CD4-positive, alpha-beta T cell (primary cell): ENCODE results near the gene ADGRD1. TPM values are rescaled to one million over a fixed set of nuclear protein-coding genes. Genes with fewer than 3 reads are reported as not detected.

Source experiments
- ATAC-seq: fragments of 200-7000 bp; cut with Tn5 transposase; one replicate; pipeline ENCODE4 v1.10.0; 2022; ENCODE audit warnings: mild to moderate bottlenecking; ENCODE audit not compliant: poor library complexity
- CTCF ChIA-PET: fragments of 350-600 bp; sonication (Branson Sonifier 250); formaldehyde crosslinking; loops from one replicate; lab custom pipeline; 2021; ENCODE audit warnings: antibody characterized with exemption, inconsistent platforms; lab: Charles Lee
- POLR2A ChIA-PET: fragments of 350-600 bp; sonication (Branson Sonifier 250); formaldehyde crosslinking; loops from one replicate; lab custom pipeline; 2021; ENCODE audit warnings: antibody characterized with exemption, inconsistent platforms; lab: Charles Lee
- DNase-seq, 14 experiments: peaks; one replicate each; pipeline ENCODE4 v3.0.0-alpha.2; 2013 to 2020; ENCODE audit warnings: mixed read lengths in 2 of 14
- H3K27ac ChIP-seq, 2 donors: one replicate each; pipeline versions ENCODE4 v1.5.1 to v1.7.0; 2013; ENCODE audit warnings: low read length in 2 of 2, low read depth in 1 of 2, mild to moderate bottlenecking in 1 of 2
- H3K27me3 ChIP-seq, 2 experiments: 1 replicate in 1 of 2; 2 replicates in 1 of 2; pipeline versions ENCODE4 v1.6.1 to v1.7.0; 2013; ENCODE audit warnings: low read length in 2 of 2, control low read depth in 1 of 2, mild to moderate bottlenecking in 1 of 2, moderate library complexity in 1 of 2; ENCODE audit not compliant: insufficient read depth in 2 of 2, control insufficient read depth in 1 of 2
- H3K36me3 ChIP-seq: one replicate; pipeline ENCODE4 v1.6.1; 2013; ENCODE audit warnings: low read length, control low read depth; ENCODE audit not compliant: insufficient read depth
- H3K4me1 ChIP-seq: one replicate; pipeline ENCODE4 v1.6.1; 2013; ENCODE audit warnings: low read length, control low read depth; ENCODE audit not compliant: insufficient read depth
- H3K4me3 ChIP-seq: one replicate; pipeline ENCODE4 v1.5.1; 2013; ENCODE audit warnings: mild to moderate bottlenecking, low read length, moderate library complexity
- H3K9me3 ChIP-seq, 2 experiments: 1 replicate in 1 of 2; 2 replicates in 1 of 2; pipeline versions ENCODE4 v1.6.1 to v1.7.0; 2013; ENCODE audit warnings: low read length in 2 of 2, mild to moderate bottlenecking in 2 of 2, control low read depth in 1 of 2, moderate library complexity in 1 of 2; ENCODE audit not compliant: control insufficient read depth in 1 of 2, insufficient read depth in 1 of 2
- H3K27ac Mint-ChIP-seq: one replicate; pipeline ENCODE4 v1.8.0; 2020; ENCODE audit warnings: mixed read lengths
- H3K27me3 Mint-ChIP-seq: one replicate; pipeline ENCODE4 v1.8.0; 2021; ENCODE audit warnings: mixed read lengths
- H3K36me3 Mint-ChIP-seq: one replicate; pipeline ENCODE4 v1.8.0; 2021; ENCODE audit warnings: low read depth, mixed read lengths
- H3K4me1 Mint-ChIP-seq: one replicate; pipeline ENCODE4 v1.8.0; 2021; ENCODE audit warnings: low read depth, mixed read lengths
- H3K4me3 Mint-ChIP-seq: one replicate; pipeline ENCODE4 v1.8.0; 2020; ENCODE audit warnings: mild to moderate bottlenecking, mixed read lengths
- H3K9me3 Mint-ChIP-seq: one replicate; pipeline ENCODE4 v1.8.0; 2020; ENCODE audit warnings: mixed read lengths
- intact Hi-C, 2 experiments: fragments of 100-400 bp; cut with DNase I in 1 of 2; cut with micrococcal nuclease in 1 of 2; formaldehyde crosslinking; loops; one replicate each; pipeline versions ENCODE4 v1.15.1 to v1.9.0; 2023 to 2025; cut with DNase I, micrococcal nuclease
- total RNA-seq, 174 experiments: library from RNA in 2 of 174; stranded (reverse) in 2 of 174; gene quantifications; one replicate each; pipeline ENCODE4 v1.2.3 and lab custom pipeline; 2021 to 2026
- TF ChIP-seq, protein P1 (sequence below): fragments of 200-600 bp; IDR thresholded peaks from one replicate; pipeline ENCODE4 v1.8.0; 2022; ENCODE audit warnings: antibody characterized with exemption, mild to moderate bottlenecking

The ADGRD1 gene
- total RNA-seq, 2 experiments from 2014 or later, result 0.22 TPM; not detected in 1

DNA sequence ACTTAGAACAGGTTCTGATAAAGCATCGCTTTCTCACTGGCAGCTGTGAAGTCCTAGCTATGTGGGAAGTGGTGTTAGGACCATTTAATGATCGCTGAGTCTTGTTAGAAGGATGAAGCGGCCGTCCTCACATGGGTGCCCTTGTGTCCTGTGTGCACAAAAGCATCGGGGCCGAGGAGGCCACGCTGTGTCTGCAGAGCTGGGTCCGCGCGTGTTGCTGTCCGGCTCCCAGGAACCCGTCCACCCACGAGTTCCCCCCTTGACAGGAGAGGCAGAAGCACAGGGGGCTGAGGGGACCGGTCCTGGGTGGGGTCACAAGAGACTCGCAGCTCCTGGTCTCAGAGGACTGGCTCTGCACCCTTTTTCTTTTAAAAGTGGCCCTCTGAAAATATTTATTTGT is 90.4 kb downstream of the ADGRD1 start:
- CTCF ChIA-PET, result no interaction called here
- TF ChIP-seq, protein P1, sequence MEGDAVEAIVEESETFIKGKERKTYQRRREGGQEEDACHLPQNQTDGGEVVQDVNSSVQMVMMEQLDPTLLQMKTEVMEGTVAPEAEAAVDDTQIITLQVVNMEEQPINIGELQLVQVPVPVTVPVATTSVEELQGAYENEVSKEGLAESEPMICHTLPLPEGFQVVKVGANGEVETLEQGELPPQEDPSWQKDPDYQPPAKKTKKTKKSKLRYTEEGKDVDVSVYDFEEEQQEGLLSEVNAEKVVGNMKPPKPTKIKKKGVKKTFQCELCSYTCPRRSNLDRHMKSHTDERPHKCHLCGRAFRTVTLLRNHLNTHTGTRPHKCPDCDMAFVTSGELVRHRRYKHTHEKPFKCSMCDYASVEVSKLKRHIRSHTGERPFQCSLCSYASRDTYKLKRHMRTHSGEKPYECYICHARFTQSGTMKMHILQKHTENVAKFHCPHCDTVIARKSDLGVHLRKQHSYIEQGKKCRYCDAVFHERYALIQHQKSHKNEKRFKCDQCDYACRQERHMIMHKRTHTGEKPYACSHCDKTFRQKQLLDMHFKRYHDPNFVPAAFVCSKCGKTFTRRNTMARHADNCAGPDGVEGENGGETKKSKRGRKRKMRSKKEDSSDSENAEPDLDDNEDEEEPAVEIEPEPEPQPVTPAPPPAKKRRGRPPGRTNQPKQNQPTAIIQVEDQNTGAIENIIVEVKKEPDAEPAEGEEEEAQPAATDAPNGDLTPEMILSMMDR, result no peak
- H3K36me3 Mint-ChIP-seq, result no peaks in the 10 kb centered on the region
- POLR2A ChIA-PET, result no interaction called here
- no peak for ATAC-seq
- H3K27ac Mint-ChIP-seq, result no peak overlapping the region
- H3K4me3 ChIP-seq, result no peak overlapping the region
- no peaks in the 10 kb centered on the region for H3K9me3 Mint-ChIP-seq
- H3K4me1 Mint-ChIP-seq, result no peaks in the 10 kb centered on the region
- intact Hi-C loops, result no loop called here
- H3K27me3 Mint-ChIP-seq, result no peaks in the 10 kb centered on the region
- no peaks in the 10 kb centered on the region for H3K4me1 ChIP-seq
- H3K27ac ChIP-seq, result no peak overlapping the region
- H3K36me3 ChIP-seq, result no peaks in the 10 kb centered on the region
- H3K9me3 ChIP-seq, result peaks cover 0 to 6% of the 10 kb centered on the region in 2 experiments
- no peaks in the 10 kb centered on the region for H3K27me3 ChIP-seq
- no peak for DNase-seq
- H3K4me3 Mint-ChIP-seq, result no peak overlapping the region

DNA sequence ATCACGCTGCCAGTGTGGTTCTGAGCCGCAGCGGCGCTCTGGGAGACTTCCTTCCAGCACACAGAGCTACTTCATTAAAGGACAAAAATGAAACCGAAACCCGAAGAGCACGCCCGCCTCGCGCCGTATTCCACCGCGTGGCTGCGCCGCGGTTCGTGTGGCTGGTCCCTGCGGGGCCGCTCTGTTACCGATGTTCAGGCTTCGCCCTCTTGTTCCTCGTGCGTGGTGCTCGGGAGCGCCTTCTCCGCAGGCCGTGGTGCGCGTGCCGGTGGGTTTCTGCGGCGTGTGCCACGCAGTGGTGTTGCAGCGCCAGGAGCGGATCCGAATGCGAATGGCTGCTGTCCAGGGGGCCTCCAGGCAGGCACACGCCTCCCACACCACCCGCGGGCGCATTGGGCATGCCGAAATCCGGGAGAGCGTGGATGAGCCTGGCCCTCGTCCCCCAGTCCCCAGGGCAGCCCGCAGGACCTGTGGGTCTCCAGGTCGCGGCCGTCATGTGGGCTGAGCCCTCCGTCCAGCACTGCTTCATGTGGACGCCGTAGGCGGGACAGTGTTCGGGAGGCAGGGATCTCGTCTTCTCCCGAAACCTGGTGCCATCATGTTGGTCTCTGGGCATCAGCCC is 91.2 kb downstream of the ADGRD1 start:
- TF ChIP-seq, protein P1, result no peak
- peak; percentile 14 for ATAC-seq
- no peaks in the 10 kb centered on the region for H3K27me3 ChIP-seq
- Mint-ChIP-seq H3K4me3 (no peak overlapping the region), H3K9me3 (no peaks in the 10 kb centered on the region), H3K27me3 (no peaks in the 10 kb centered on the region), H3K4me1 (no peaks in the 10 kb centered on the region), H3K27ac (no peak overlapping the region), H3K36me3 (no peaks in the 10 kb centered on the region)
- no peaks in the 10 kb centered on the region for H3K4me1 ChIP-seq
- no peak overlapping the region for H3K4me3 ChIP-seq
- ChIA-PET POLR2A (no interaction called here), CTCF (no interaction called here)
- H3K36me3 ChIP-seq, result no peaks in the 10 kb centered on the region
- peak in 2 of 14 experiments; percentile 7 to 32 for DNase-seq
- no peak overlapping the region for H3K27ac ChIP-seq
- H3K9me3 ChIP-seq, result peaks cover 0 to 6% of the 10 kb centered on the region in 2 experiments
- intact Hi-C loops, result no loop called here

DNA sequence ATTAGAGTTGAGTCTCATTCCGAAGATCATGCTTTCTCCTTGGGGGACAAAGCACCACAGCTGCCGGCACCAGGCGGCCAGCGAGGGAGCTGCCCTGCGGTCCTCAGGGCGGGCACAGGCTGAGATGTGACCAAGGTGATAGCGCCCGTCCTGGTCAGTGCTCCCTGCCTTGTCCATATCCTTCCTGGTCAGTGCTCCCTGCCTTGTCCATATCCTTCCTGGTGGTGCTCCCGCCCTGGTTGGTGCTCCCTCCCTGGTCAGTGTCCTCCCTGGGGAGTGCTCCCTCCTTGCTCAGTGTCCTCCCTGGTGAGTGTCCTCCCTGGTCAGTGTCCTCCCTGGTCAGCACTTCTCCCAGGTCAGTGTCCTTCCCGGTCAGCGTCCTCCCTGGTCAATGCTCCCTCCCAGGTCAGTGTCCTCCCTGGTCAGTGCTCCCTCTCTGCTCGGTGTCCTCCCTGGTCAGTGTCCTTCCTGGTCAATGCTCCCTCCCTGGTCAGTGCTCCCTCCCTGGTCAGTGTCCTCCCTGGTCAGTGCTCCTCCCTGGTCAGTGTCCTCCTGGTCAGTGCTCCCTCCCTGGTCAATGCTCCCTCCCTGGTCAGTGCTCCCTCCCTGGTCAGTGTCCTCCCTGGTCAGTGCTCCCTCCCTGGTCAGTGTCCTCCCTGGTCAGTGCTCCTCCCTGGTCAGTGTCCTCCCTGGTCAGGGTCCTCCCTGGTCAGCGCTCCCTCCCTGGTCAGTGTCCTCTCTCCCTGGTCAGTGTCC is 92.2 kb downstream of the ADGRD1 start:
- no peaks in the 10 kb centered on the region for H3K4me1 Mint-ChIP-seq
- H3K27me3 ChIP-seq, result no peaks in the 10 kb centered on the region
- no peaks in the 10 kb centered on the region for H3K36me3 ChIP-seq
- no peak overlapping the region for H3K4me3 ChIP-seq
- ATAC-seq (no peak), DNase-seq (no peak)
- no peaks in the 10 kb centered on the region for H3K4me1 ChIP-seq
- ChIA-PET POLR2A (no interaction called here), CTCF (no interaction called here)
- TF ChIP-seq, protein P1, result no peak
- no peaks in the 10 kb centered on the region for H3K27me3 Mint-ChIP-seq
- H3K4me3 Mint-ChIP-seq, result no peak overlapping the region
- no peaks in the 10 kb centered on the region for H3K36me3 Mint-ChIP-seq
- H3K9me3 ChIP-seq, result peaks cover 0 to 6% of the 10 kb centered on the region in 2 experiments
- H3K27ac Mint-ChIP-seq, result no peak overlapping the region
- intact Hi-C loops, result no loop called here
- no peaks in the 10 kb centered on the region for H3K9me3 Mint-ChIP-seq
- H3K27ac ChIP-seq, result no peak overlapping the region
